Smooth muscle cell (in vitro differentiated cells): ENCODE data around the gene TBCE. TPM values are rescaled to one million over a fixed set of nuclear protein-coding genes. Genes with fewer than 3 reads are reported as not detected.

Experiments used
- DNase-seq: peaks from one replicate; lab custom pipeline; 2025; ENCODE audit not compliant: unreplicated experiment; lab: John Stamatoyannopoulos, UW
- H2AFZ ChIP-seq: fragments of 200-600 bp; sonication (generic); 2 replicates; pipeline ENCODE4 v1.6.0; 2016; ENCODE audit warnings: antibody characterized with exemption, low read depth, mild to moderate bottlenecking
- H3F3A ChIP-seq: fragments of 200-600 bp; sonication (generic); 2 replicates; pipeline ENCODE4 v1.6.0; 2017; ENCODE audit warnings: antibody characterized with exemption, low read depth
- H3K27ac ChIP-seq: fragments of 200-600 bp; sonication (generic); 2 replicates; pipeline ENCODE4 v1.5.1; 2016; ENCODE audit warnings: low read depth, mild to moderate bottlenecking
- H3K27me3 ChIP-seq: fragments of 200-600 bp; sonication (generic); 2 replicates; pipeline ENCODE4 v1.6.1; 2016; ENCODE audit warnings: low read depth, mild to moderate bottlenecking
- H3K36me3 ChIP-seq: fragments of 200-600 bp; sonication (generic); 2 replicates; pipeline ENCODE4 v1.5.1; 2016; ENCODE audit warnings: low read depth
- H3K4me1 ChIP-seq: fragments of 200-600 bp; sonication (generic); 2 replicates; pipeline ENCODE4 v1.5.1; 2016; ENCODE audit warnings: low read depth
- H3K4me2 ChIP-seq: fragments of 200-600 bp; sonication (generic); 2 replicates; pipeline ENCODE4 v1.6.0; 2016; ENCODE audit warnings: mild to moderate bottlenecking
- H3K4me3 ChIP-seq: fragments of 200-600 bp; sonication (generic); 2 replicates; pipeline ENCODE4 v1.5.1; 2016; ENCODE audit warnings: mild to moderate bottlenecking
- H3K79me2 ChIP-seq: fragments of 200-600 bp; sonication (generic); 2 replicates; pipeline ENCODE4 v1.6.0; 2016; ENCODE audit warnings: low read depth, mild to moderate bottlenecking
- H3K9ac ChIP-seq: fragments of 200-600 bp; sonication (generic); 2 replicates; pipeline ENCODE4 v1.6.0; 2016; ENCODE audit warnings: low read depth
- H3K9me3 ChIP-seq: fragments of 200-600 bp; sonication (generic); replicated peaks from 2 replicates; pipeline ENCODE4 v1.5.1; 2016; ENCODE audit warnings: low read depth
- H4K20me1 ChIP-seq: fragments of 200-600 bp; sonication (generic); 2 replicates; pipeline ENCODE4 v1.6.0; 2016; ENCODE audit warnings: low read depth
- WGBS: methylation state at CpG from one replicate; pipeline ENCODE4 v1.1.7; 2016; ENCODE audit warnings: low lambda C conversion rate; 5-methylcytosine and 5-hydroxymethylcytosine counted together
- polyA plus RNA-seq: library from polyadenylated mRNA; unstranded; fragments of >200 nt; fragmentation: Nextera tagmentation; extraction: Ambion mirVana; gene quantifications from 2 replicates; pipeline ENCODE4 v1.2.1, GENCODE V29; 2016
- small RNA-seq: library from RNA; depleted of rRNA; stranded (forward); fragments of <200 nt; gene quantifications from one replicate; pipeline ENCODE3, GENCODE V24; 2014
- total RNA-seq: library from RNA; depleted of rRNA; stranded (reverse); fragments of >200 nt; gene quantifications from 2 replicates; pipeline ENCODE4 v1.2.3, GENCODE V29; 2014
- TF ChIP-seq, protein P1 (sequence below): fragments of 200-600 bp; sonication (generic); IDR thresholded peaks from 2 replicates; pipeline ENCODE4 v1.5.1; 2017; ENCODE audit warnings: borderline replicate concordance, mild to moderate bottlenecking, antibody characterized with exemption; ENCODE audit not compliant: insufficient read depth, poor library complexity, severe bottlenecking

TBCE gene
- total and polyA plus RNA-seq, 2 experiments from 2014 or later: 24.0 to 28.4 TPM

DNA sequence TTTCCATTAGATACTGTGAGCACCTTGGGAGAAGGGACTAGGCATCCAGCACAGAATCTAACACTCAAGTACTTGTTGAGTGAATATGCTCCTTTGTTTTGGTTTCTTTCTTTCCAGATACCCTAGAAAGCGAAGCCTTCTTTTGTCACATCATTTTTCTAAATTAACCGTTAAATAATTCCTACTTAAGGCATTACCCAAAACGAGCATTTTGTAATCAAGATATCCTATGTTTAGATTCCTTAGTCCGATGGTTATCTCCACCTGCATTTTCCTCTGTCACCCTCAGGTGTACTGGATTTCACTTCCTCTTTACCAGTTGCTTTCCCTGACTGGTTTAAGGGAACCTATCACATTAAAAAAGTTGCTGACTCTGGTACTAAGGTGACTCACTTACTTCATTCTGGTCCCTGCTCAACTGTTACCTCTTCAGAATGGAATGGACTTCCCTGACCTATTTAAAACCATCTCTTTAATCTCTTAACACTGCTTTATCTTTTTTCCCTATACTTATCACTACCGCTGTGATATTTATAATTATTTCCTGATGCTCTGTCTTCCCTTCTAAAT lies 133.8 kb downstream of the TBCE start:
- H4K20me1 ChIP-seq: peaks cover 56% of the 10 kb centered on the region
- H3K27ac ChIP-seq: no peak overlapping the region
- H3K4me2 ChIP-seq: no peak overlapping the region
- WGBS: 72% methylated on average over 5 of the region's 5 CpGs
- H2AFZ ChIP-seq: no peak overlapping the region
- TF ChIP-seq, protein P1, sequence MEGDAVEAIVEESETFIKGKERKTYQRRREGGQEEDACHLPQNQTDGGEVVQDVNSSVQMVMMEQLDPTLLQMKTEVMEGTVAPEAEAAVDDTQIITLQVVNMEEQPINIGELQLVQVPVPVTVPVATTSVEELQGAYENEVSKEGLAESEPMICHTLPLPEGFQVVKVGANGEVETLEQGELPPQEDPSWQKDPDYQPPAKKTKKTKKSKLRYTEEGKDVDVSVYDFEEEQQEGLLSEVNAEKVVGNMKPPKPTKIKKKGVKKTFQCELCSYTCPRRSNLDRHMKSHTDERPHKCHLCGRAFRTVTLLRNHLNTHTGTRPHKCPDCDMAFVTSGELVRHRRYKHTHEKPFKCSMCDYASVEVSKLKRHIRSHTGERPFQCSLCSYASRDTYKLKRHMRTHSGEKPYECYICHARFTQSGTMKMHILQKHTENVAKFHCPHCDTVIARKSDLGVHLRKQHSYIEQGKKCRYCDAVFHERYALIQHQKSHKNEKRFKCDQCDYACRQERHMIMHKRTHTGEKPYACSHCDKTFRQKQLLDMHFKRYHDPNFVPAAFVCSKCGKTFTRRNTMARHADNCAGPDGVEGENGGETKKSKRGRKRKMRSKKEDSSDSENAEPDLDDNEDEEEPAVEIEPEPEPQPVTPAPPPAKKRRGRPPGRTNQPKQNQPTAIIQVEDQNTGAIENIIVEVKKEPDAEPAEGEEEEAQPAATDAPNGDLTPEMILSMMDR: no peak
- no peaks in the 10 kb centered on the region for H3K27me3 ChIP-seq
- DNase-seq: no peak
- H3K36me3 ChIP-seq: no peaks in the 10 kb centered on the region
- no peaks in the 10 kb centered on the region for H3K9me3 ChIP-seq
- H3F3A ChIP-seq: peaks cover 10% of the 10 kb centered on the region
- H3K79me2 ChIP-seq: peaks cover 69% of the 10 kb centered on the region
- H3K9ac ChIP-seq: no peak overlapping the region
- H3K4me1 ChIP-seq: peaks cover 8% of the 10 kb centered on the region
- H3K4me3 ChIP-seq: no peak overlapping the region

Small RNA genes lying within 50 kb of the gene (small RNA-seq; reads per million reads assigned to genes)
- gene AL391994.1 (not detected), gene RPS21P1 (not detected)

Other genes starting within 250 kb of the TBCE start
- gene TOMM20, start 238.6 kb upstream of the TBCE start, total RNA-seq: 82.1 and 88.7 TPM in 2 replicates
- 46.1 and 71.3 TPM in 2 replicates for gene TOMM20, start 238.6 kb upstream of the TBCE start, polyA plus RNA-seq
- 59.9 and 60.3 TPM in 2 replicates for gene RBM34, start 206.2 kb upstream of the TBCE start, total RNA-seq
- 68.0 and 75.2 TPM in 2 replicates for gene RBM34, start 206.2 kb upstream of the TBCE start, polyA plus RNA-seq
- gene ARID4B, start 39.2 kb upstream of the TBCE start, total RNA-seq: 33.2 and 40.3 TPM in 2 replicates
- gene ARID4B, start 39.2 kb upstream of the TBCE start, polyA plus RNA-seq: 29.0 and 39.1 TPM in 2 replicates
- gene GGPS1, start 38.9 kb upstream of the TBCE start, total RNA-seq: 41.3 and 45.8 TPM in 2 replicates
- 47.5 and 48.1 TPM in 2 replicates for gene GGPS1, start 38.9 kb upstream of the TBCE start, polyA plus RNA-seq
- gene B3GALNT2, start 137.0 kb downstream of the TBCE start, total RNA-seq: 22.7 and 28.1 TPM in 2 replicates
- 8.2 and 12.5 TPM in 2 replicates for gene B3GALNT2, start 137.0 kb downstream of the TBCE start, polyA plus RNA-seq